HG03432 (cell line): Measurements from ENCODE around the gene FAM227B.
"Not testable (repeated sequence)": the region's sequence is repeated elsewhere in the genome, so short reads cannot be mapped to it uniquely, and the experiment has no call there.

Source experiments
- ATAC-seq: cut with Tn5 transposase; IDR thresholded peaks from one replicate; pipeline ENCODE4 v1.9.1; 2021; ENCODE audit warnings: mild to moderate bottlenecking, moderate library complexity; ENCODE audit not compliant: unreplicated experiment

The FAM227B gene

GRCh38 chr15:49383266-49383665 is 237.4 kb downstream of the FAM227B start:
- no peak for ATAC-seq

DNA sequence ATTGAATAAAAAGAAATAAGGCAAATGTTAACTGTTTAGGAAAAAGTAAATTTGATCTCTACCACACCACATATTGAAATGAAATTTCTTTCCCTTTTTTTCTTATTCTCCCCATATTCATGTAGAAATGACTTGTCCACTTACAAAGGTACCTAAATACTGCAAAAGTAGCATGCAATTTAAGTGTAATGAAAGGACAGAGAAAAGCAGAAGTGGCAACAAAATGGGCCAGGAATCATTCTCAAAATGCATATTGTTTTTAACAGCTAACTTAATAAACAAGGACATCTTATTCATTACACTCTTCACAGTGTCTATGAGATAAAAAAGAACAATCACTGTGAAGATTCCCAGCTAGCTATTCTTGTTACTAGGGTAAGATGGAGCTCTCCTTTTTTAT is 238.2 kb downstream of the FAM227B start:
- no peak for ATAC-seq

- ATAC-seq, result no peak
These were observed 239.7 kb downstream of the FAM227B start for GRCh38 chr15:49380912-49381311.

- no peak for ATAC-seq
These were observed 240.6 kb downstream of the FAM227B start for GRCh38 chr15:49379996-49380395.

- ATAC-seq, result no peak
These were observed 248.3 kb downstream of the FAM227B start for GRCh38 chr15:49372366-49372765.

DNA sequence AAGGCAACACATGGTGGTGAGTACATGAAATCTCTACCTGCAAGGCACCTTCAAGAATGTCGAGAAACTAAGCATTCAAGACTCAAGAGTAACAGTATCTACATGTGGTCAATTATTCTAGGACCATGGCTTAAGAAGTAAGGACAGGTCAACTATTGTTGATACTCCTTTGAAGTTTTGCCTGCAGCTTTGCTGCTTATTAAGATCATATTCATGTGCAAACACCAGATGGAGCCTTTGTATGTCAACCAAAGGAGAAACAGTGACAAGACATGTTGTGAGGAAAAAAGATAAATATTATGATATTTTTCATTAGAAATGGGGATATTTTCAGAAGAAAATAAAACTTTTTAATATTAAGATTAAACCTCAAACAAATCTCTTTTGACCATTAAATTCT is 249.8 kb downstream of the FAM227B start:
- no peak for ATAC-seq

DNA sequence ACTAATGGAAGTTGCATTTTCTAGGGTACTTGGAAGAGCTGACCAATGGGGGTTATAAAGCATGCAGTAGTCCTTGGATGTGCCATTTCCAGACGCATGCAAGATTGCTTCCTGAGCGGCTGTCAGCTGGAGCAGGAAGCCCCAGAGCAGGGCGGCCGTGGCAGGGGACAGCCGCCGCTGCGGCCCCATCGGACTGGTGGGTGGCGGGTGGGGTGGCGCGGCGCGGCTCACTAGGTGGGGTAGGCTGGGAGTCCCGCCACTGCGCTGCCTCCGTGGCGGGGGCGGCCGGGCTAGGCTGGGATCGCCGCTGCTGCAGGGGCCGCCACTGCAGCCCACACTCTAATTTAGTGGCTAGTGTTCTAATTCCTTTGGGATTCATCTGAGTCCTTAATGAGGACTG is 254.1 kb downstream of the FAM227B start:
- no peak for ATAC-seq

DNA sequence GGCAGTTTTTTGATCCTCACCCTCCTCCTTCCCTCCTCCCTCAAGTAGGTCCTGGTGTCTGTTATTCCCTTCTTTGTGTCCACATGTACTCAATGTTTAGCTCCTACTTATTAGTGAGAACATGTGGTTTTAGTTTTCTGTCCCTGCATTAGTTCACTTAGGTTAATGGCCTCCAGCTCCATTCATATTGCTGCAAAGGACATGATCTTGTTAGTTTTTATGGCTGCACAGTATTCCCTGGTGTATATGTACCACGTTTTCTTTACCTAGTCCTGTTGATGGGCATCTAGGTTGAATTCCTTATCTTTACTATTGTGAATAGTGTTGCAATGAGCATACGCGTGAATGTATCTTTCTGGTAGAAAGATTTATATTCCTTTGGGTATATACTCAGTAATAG is 259.2 kb downstream of the FAM227B start:
- no peak for ATAC-seq

DNA sequence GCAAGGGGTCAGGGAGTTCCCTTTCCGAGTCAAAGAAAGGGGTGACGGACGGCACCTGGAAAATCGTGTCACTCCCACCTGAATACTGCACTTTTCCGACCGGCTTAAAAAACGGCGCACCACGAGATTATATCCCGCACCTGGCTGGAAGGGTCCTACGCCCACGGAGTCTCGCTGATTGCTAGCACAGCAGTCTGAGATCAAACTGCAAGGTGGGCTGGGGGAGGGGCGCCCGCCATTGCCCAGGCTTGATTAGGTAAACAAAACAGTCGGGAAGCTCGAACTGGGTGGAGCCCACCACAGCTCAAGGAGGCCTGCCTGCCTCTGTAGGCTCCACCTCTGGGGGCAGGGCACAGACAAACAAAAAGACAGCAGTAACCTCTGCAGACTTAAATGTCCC is 266.2 kb downstream of the FAM227B start:
- ATAC-seq, result not testable (repeated sequence)

GRCh38 chr15:49343546-49343945 is 277.1 kb downstream of the FAM227B start:
- no peak for ATAC-seq

- no peak for ATAC-seq
These were observed 281.0 kb downstream of the FAM227B start for GRCh38 chr15:49339656-49340055.

- no peak for ATAC-seq
These were observed 288.7 kb downstream of the FAM227B start for GRCh38 chr15:49331951-49332350.

GRCh38 chr15:49331442-49331841 is 289.2 kb downstream of the FAM227B start:
- ATAC-seq, result no peak

- ATAC-seq, result no peak
These were observed 290.5 kb downstream of the FAM227B start for GRCh38 chr15:49330166-49330565.

- no peak for ATAC-seq
These were observed 291.7 kb downstream of the FAM227B start for GRCh38 chr15:49328941-49329340.

- no peak for ATAC-seq
These were observed 292.7 kb downstream of the FAM227B start for GRCh38 chr15:49327927-49328326.

GRCh38 chr15:49323207-49323606 is 297.4 kb downstream of the FAM227B start:
- no peak for ATAC-seq

DNA sequence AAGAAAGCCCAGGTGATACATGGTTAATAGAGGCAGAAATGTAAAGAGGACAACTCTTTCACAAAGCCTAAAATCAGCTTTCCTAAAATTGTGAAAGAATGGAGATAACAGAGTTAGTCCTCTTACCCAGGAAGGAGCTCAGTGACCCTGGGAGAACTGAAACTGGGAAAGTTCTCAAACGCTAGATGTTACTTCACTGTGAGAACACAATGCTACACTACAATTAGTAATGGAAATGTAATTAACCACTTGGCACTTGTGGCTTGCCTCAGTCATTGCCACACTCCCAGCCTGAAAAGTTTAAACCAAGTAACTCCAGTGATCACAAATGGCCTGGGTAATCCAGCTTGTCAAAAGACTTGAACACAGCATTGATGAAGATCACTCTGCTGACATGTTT is 300.3 kb downstream of the FAM227B start:
- ATAC-seq, result no peak

- no peak for ATAC-seq
These were observed 305.2 kb downstream of the FAM227B start for GRCh38 chr15:49315391-49315823.

GRCh38 chr15:49314716-49315115 is 305.9 kb downstream of the FAM227B start:
- ATAC-seq, result no peak

DNA sequence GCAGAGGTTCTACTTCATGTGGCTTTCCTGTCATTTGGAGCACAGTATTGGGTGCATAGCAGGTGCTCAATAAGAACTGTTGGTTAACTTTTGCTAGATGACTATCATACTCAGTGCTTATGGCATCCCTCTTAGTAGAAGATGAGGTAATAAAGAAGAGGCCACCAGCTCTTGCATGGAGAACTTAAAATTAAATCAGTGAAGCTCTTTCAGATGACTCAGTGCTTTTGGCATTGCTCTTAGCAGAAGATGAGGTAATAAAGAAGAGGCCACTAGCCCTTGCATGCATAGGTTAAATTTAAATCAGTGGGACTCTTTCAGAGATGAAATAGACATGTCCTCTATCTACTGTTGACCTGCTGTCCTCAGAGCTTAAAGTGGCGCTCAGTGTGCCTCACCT is 307.0 kb downstream of the FAM227B start:
- no peak for ATAC-seq

- ATAC-seq, result no peak
These were observed 310.7 kb downstream of the FAM227B start for GRCh38 chr15:49309889-49310288.

- no peak for ATAC-seq
These were observed 311.9 kb downstream of the FAM227B start for GRCh38 chr15:49308686-49309085.

DNA sequence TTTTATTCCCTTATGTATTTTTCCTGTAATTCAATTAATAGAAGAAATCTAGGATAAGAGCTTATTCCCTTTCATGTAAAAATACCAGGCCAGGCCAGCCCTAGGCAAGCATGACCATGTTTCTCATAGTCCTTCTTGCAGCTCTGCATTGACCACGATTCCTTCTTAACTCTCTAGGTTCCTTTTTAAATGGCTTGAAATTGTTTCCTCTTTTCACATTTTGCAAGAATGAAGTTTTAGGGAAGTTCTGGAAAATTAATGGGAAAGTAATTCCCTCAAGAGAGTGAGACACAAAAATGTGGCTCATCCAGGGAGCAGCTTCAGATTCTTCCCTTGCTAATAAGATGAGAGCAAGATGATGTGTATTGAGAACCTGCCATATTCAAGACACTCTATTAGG is 314.1 kb downstream of the FAM227B start:
- no peak for ATAC-seq
